ENCODE measurements around the gene CLGN.

Gene CLGN

GRCh38 chr4:140382732-140383131, 44.7 kb downstream of the CLGN start:
- ATAC-seq = no peak
- TF ChIP-seq ARNTL (CRISPR knock-in tag; IDR thresholded peaks at IDR 0.05; ENCODE audit: borderline replicate concordance, low read depth) = no peak
- TF ChIP-seq GLIS3 (CRISPR knock-in tag; IDR thresholded peaks at IDR 0.05) = no peak
- TF ChIP-seq ZNF8 (CRISPR knock-in tag; IDR thresholded peaks at IDR 0.05) = no peak
- TF ChIP-seq, protein P1, sequence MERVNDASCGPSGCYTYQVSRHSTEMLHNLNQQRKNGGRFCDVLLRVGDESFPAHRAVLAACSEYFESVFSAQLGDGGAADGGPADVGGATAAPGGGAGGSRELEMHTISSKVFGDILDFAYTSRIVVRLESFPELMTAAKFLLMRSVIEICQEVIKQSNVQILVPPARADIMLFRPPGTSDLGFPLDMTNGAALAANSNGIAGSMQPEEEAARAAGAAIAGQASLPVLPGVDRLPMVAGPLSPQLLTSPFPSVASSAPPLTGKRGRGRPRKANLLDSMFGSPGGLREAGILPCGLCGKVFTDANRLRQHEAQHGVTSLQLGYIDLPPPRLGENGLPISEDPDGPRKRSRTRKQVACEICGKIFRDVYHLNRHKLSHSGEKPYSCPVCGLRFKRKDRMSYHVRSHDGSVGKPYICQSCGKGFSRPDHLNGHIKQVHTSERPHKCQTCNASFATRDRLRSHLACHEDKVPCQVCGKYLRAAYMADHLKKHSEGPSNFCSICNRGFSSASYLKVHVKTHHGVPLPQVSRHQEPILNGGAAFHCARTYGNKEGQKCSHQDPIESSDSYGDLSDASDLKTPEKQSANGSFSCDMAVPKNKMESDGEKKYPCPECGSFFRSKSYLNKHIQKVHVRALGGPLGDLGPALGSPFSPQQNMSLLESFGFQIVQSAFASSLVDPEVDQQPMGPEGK (CRISPR knock-in tag; IDR thresholded peaks at IDR 0.05; ENCODE audit: borderline replicate concordance) = no peak
- no peak for TF ChIP-seq ESRRG (CRISPR knock-in tag; IDR thresholded peaks at IDR 0.05)
- no peak for TF ChIP-seq ZNF565 (CRISPR knock-in tag; conservative IDR thresholded peaks at IDR 0.05; ENCODE audit: low read depth)

DNA sequence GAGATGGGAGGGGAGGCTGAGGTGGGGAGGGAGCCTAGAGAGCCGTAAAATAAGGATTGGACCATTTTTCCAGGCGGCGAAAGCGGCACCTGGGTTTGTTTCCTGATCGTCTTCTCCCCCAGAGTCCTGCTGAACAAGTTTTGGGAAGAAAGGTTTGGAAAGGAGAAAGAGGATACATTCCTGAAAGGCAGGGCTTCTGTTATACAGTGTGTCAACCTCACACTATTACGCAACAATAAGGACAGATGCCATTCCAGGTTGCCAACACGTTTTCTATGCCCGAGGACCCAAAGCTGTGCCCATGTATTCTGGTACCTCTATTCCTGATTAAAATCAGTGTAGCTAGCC, 53.3 kb downstream of the CLGN start:
- TF ChIP-seq PPARA (CRISPR knock-in tag; IDR thresholded peaks at IDR 0.05; ENCODE audit: borderline replicate concordance) = no peak
- no peak for TF ChIP-seq BACH2 (CRISPR knock-in tag; IDR thresholded peaks at IDR 0.05; ENCODE audit: borderline replicate concordance)
- TF ChIP-seq ZC3H10 (CRISPR knock-in tag; IDR thresholded peaks at IDR 0.05) = no peak
- TF ChIP-seq TCF4 (CRISPR knock-in tag; IDR thresholded peaks at IDR 0.05; ENCODE audit: borderline replicate concordance) = no peak
- TF ChIP-seq SNAI2 (CRISPR knock-in tag; IDR thresholded peaks at IDR 0.05) = no peak
- no peak for TF ChIP-seq POU6F1 (CRISPR knock-in tag; IDR thresholded peaks at IDR 0.05; ENCODE audit: borderline replicate concordance, low read depth)
- no peak for TF ChIP-seq ZFP3 (CRISPR knock-in tag; IDR thresholded peaks at IDR 0.05)
- no peak for TF ChIP-seq RARB (CRISPR knock-in tag; IDR thresholded peaks at IDR 0.05)
- TF ChIP-seq ZNF8 (CRISPR knock-in tag; IDR thresholded peaks at IDR 0.05) = no peak
- no peak for TF ChIP-seq CSDC2 (CRISPR knock-in tag; IDR thresholded peaks at IDR 0.05)
- TF ChIP-seq OSR1 (CRISPR knock-in tag; IDR thresholded peaks at IDR 0.05) = no peak
- TF ChIP-seq, protein P2, sequence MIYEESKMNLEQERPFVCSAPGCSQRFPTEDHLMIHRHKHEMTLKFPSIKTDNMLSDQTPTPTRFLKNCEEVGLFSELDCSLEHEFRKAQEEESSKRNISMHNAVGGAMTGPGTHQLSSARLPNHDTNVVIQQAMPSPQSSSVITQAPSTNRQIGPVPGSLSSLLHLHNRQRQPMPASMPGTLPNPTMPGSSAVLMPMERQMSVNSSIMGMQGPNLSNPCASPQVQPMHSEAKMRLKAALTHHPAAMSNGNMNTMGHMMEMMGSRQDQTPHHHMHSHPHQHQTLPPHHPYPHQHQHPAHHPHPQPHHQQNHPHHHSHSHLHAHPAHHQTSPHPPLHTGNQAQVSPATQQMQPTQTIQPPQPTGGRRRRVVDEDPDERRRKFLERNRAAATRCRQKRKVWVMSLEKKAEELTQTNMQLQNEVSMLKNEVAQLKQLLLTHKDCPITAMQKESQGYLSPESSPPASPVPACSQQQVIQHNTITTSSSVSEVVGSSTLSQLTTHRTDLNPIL (CRISPR knock-in tag; IDR thresholded peaks at IDR 0.05; ENCODE audit: low read depth) = no peak
- TF ChIP-seq ZFP30 (CRISPR knock-in tag; IDR thresholded peaks at IDR 0.05) = no peak
- no peak for TF ChIP-seq ARNTL (CRISPR knock-in tag; IDR thresholded peaks at IDR 0.05; ENCODE audit: borderline replicate concordance, low read depth)
- TF ChIP-seq, protein P1 (CRISPR knock-in tag; IDR thresholded peaks at IDR 0.05; ENCODE audit: borderline replicate concordance) = no peak
- no peak for TF ChIP-seq CSRNP3 (CRISPR knock-in tag; IDR thresholded peaks at IDR 0.05)
- TF ChIP-seq ZNF70 (CRISPR knock-in tag; IDR thresholded peaks at IDR 0.05) = no peak
- TF ChIP-seq ISL1 (CRISPR knock-in tag; IDR thresholded peaks at IDR 0.05) = no peak
- no peak for ATAC-seq

DNA sequence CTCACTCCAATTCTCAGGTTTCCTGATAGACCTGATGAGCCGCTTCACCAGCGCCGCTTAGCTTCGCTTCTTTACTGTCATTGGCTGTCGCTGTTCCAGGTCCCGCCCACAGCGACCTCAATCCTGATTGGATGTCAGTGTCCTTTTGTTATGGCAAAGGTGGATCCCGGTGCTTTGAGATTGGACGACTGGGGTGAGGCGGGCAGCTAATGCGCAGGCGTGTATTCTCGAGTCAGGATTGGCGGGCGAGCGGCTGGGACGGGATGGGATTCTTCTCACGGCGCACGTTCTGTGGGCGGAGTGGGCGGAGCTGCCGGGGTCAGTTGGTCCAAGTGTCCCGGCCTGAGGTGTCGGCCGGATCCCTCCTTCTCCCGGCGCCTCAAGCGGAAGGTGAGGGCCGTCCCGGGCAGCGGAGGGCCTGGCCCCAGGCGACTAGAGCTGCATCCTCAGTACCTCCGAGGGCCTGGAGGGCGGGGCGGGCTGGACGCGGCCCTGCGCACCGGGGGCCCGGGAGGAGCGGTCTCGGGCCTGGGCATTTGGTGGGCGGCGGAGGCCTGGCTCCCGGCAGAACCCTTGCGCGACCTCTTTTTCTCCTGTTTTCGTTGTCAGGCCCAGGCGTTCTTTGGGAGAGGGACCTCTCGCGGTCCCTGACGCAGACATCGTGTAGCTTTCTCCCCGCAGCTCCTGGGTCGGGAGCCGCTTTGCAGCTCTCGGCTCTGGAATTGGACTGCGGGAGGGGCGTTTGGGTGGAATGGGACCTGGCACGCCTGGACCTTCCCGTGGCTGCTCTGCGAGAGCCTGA, 53.9 kb downstream of the CLGN start, which contains the start of gene SCOC:
Gene SCOC (plus strand): TSS at position 319 of the 802 bp plus-strand sequence. CDS start 5,525 bp downstream, outside the sequence.
- peak; percentile 95 for ATAC-seq
- TF ChIP-seq ZNF70 (CRISPR knock-in tag; IDR thresholded peaks at IDR 0.05) = 0 out of 2 replicates have a peak, but pooled peaks have one; percentile 10
- no peak for TF ChIP-seq POU6F1 (CRISPR knock-in tag; IDR thresholded peaks at IDR 0.05; ENCODE audit: borderline replicate concordance, low read depth)
